OCI-LY3 (cell line): ENCODE results near the gene IGFBP4.

ENCODE experiments used
- CTCF ChIP-seq: fragments of 200-600, 300-600 bp; sonication (generic); IDR thresholded peaks from 2 replicates; pipeline ENCODE4 v1.5.1; 2014; ENCODE audit warnings: antibody characterized with exemption, low read length, low read depth
- EZH2phosphoT487 ChIP-seq: fragments of 200-600 bp; shearing (Covaris generic); IDR thresholded peaks from 2 replicates; pipeline ENCODE4 v1.6.1; 2018; ENCODE audit warnings: antibody characterized with exemption, mixed run types, low read depth

DNA sequence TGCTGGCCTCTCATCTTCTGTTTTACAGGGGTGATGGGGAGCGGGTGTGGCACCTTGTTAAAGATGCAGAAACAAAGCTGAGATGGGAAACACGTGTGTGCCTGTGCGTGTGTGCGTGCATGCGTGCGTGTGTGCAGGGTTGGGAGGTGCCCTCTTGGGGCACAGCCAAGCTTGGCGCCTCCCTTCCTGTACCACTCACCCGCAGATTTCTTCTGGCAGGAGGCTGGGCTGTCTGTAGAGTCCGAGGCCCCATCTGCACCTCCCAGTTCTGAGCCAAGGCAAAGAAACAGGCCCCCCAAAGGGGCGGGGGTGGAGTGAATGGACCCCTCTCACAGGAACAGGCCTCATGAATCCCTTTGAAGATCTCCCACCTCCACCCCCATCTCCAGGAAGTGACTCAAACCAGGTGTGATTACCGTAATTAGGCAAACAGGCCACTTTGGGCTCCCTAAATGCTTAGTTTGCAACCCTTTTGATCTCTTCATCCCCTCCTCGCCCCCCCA is 37.3 kb downstream of the IGFBP4 start:
- TF ChIP-seq CTCF (no peak), EZH2phosphoT487 (no peak)
